Heart left ventricle (tissue), 16 donors: ENCODE data around the gene HHAT. TPM values are rescaled to one million over a fixed set of nuclear protein-coding genes. Genes with fewer than 3 reads are reported as not detected.

Source experiments
- ATAC-seq, 4 donors: fragments of 200-7000 bp; cut with Tn5 transposase; one replicate each; pipeline ENCODE4 v1.9.1; 2020 to 2022; ENCODE audit warnings: moderate library complexity in 4 of 4, mild to moderate bottlenecking in 3 of 4, moderate number of reproducible peaks in 1 of 4
- DNase-seq, 5 donors: peaks; one replicate each; pipeline ENCODE4 v3.0.0-alpha.2; 2020
- H3K27ac ChIP-seq, 12 donors: fragments of 200-600 bp; sonication (generic) in 4 of 12; one replicate each; pipeline versions ENCODE4 v1.5.0 to v1.8.0; 2016 to 2022; ENCODE audit warnings: mild to moderate bottlenecking in 2 of 12
- H3K27me3 ChIP-seq, 9 donors: fragments of 200-600 bp; sonication (generic) in 2 of 9; one replicate each; pipeline versions ENCODE4 v1.5.1 to v1.8.0; 2016 to 2022; ENCODE audit warnings: mild to moderate bottlenecking in 3 of 9
- H3K36me3 ChIP-seq, 9 donors: fragments of 200-600 bp; sonication (generic) in 2 of 9; one replicate each; pipeline versions ENCODE4 v1.5.0 to v1.8.0; 2018 to 2022; ENCODE audit warnings: mild to moderate bottlenecking in 2 of 9
- H3K4me1 ChIP-seq, 12 donors: fragments of 200-600 bp; sonication (generic) in 4 of 12; one replicate each; pipeline versions ENCODE4 v1.5.0 to v1.8.0; 2016 to 2022; ENCODE audit warnings: mild to moderate bottlenecking in 3 of 12
- H3K4me3 ChIP-seq, 12 donors: fragments of 200-600 bp; sonication (generic) in 4 of 12; one replicate each; pipeline versions ENCODE4 v1.5.0 to v1.8.0; 2017 to 2022; ENCODE audit warnings: mild to moderate bottlenecking in 9 of 12, moderate library complexity in 4 of 12
- H3K9me3 ChIP-seq, 12 donors: fragments of 200-600 bp; sonication (generic) in 4 of 12; one replicate each; pipeline versions ENCODE4 v1.5.0 to v1.8.0; 2016 to 2022; ENCODE audit warnings: mild to moderate bottlenecking in 1 of 12
- CTCF ChIP-seq, 12 donors: fragments of 200-600 bp; sonication (generic) in 4 of 12; IDR thresholded peaks; one replicate each; pipeline versions ENCODE4 v1.5.0 to v1.8.0; 2018 to 2022; ENCODE audit warnings: antibody characterized with exemption in 12 of 12, mild to moderate bottlenecking in 5 of 12
- POLR2A ChIP-seq, 2 donors: fragments of 450-650 bp; IDR thresholded peaks; one replicate each; pipeline ENCODE4 v1.6.1; 2017; ENCODE audit warnings: antibody characterized with exemption in 2 of 2, mild to moderate bottlenecking in 2 of 2, moderate library complexity in 2 of 2
- WGBS, 4 donors: extraction: QIAGEN DNeasy Blood & Tissue Kit in 2 of 4; methylation state at CpG; one replicate each; pipeline versions ENCODE4 v1.1.5 to v1.1.7; 2013 to 2018; 5-methylcytosine and 5-hydroxymethylcytosine counted together
- intact Hi-C, 10 donors: fragments of 100-400 bp; cut with DNase I; formaldehyde crosslinking; loops; one replicate each; pipeline versions ENCODE4 v1.11.1 to v1.14.2; 2022
- polyA plus RNA-seq, 2 donors: library from polyadenylated mRNA; stranded (reverse); fragments of 200-250 nt; gene quantifications; one replicate each; pipeline ENCODE4 v1.2.3, GENCODE V29; 2013
- total RNA-seq, 9 donors: library from RNA; depleted of rRNA in 2 of 9; stranded (reverse); fragments of >200 nt in 2 of 9; fragmentation: NEBNext Ultra II Directional in 3 of 9; extraction: Animal tissue kit (Norgen Biotek cat#: 25700) in 3 of 9; gene quantifications; one replicate each; pipeline versions ENCODE4 v1.1.0 to v1.2.4, GENCODE V29; 2016 to 2023
- donor health status: ischemic (EF 13 %, LVEDD 7.1; RV severe dilation, severe dysfunction).
- donor health status: healthy with polysubstance abuse.
- donor health status: DM: no; HTN: yes; CAD: no.
- donor health status: DM: no; HTN: no; CAD: no.
- donor health status: ischemic (EF 25% LVEDD 6.9; RV normal size, moderate dysfunction).
- donor health status: ischemic (EF 25% LVEDD 5.7; RV mildly dilated, moderate dysfunction).
- donor health status: healthy.
- donor health status: DM: yes; HTN: yes; CAD: no.
- donor health status: ischemic (EF 35%, LVEDD 5.7; RV mildly dilated, moderate dysfunction).
- donor health status: nonischemic (EF 11% LVEDD 7.7; RV severe dilation, severe dysfunction).
- donor health status: DM: yes; HTN: yes; CAD: no.
- donor health status: PGD.
- donor health status: ischemic (EF 29% LVEDD 5.4; RV normal size, mild dysfunction).
- donor health status: nonischemic (EF 23%, LVEDD 6.1; RV moderate dilation, normal function).

The HHAT gene
- total and polyA plus RNA-seq, 11 donors, result 0.98 to 4.7 (median 2.8) TPM

DNA sequence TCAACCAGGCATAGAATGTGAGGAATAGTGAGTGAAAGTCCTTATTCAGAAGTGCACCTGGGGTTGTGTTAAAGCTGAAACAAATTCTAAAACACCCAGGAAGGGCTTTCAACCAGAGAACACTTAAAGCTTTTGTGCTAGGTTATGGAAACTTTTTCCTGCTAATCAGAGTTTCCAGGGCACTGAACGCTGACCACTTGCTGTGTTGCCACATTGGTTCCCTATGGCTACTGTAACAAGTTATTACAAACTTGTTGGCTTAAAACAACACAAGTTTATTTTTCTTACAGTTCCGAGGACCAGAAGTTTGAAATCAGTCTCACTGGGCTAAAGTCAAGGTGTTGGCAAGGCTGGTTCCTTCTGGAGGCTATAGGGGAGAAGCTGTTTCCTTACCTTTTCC lies 300.6 kb downstream of the HHAT start:
- H3K27me3 ChIP-seq, result no peaks in the 10 kb centered on the region
- H3K27ac ChIP-seq, result no peak overlapping the region
- TF ChIP-seq CTCF (IDR thresholded peaks at IDR 0.05), result no peak
- TF ChIP-seq POLR2A (IDR thresholded peaks at IDR 0.05), result no peak
- H3K4me3 ChIP-seq, result no peak overlapping the region
- no peaks in the 10 kb centered on the region for H3K36me3 ChIP-seq
- ATAC-seq (no peak), DNase-seq (no peak)
- WGBS, 4 donors, result 83 to 89% (median 86%) methylated on average over 2 of the region's 2 CpGs
- H3K9me3 ChIP-seq, result no peaks in the 10 kb centered on the region
- H3K4me1 ChIP-seq, result peaks cover 0 to 35% (median 8%) of the 10 kb centered on the region in 12 donors
- intact Hi-C loops, result no loop called here

GRCh38 chr1:210631399-210631798 lies 302.7 kb downstream of the HHAT start:
- no peaks in the 10 kb centered on the region for H3K27me3 ChIP-seq
- ATAC-seq, result peak in 2 of 4 donors; percentile 27 to 68
- 39 to 58% (median 56%) methylated on average over 3 of the region's 3 CpGs for WGBS, 4 donors
- TF ChIP-seq POLR2A (IDR thresholded peaks at IDR 0.05) (no peak), CTCF (IDR thresholded peaks at IDR 0.05) (no peak)
- no peaks in the 10 kb centered on the region for H3K9me3 ChIP-seq
- H3K27ac ChIP-seq, result peak overlapping the region in 8 of 12 donors; percentile 10 to 67 (median 46)
- H3K36me3 ChIP-seq, result no peaks in the 10 kb centered on the region
- peaks cover 0 to 33% (median 6%) of the 10 kb centered on the region in 12 donors for H3K4me1 ChIP-seq
- no peak for DNase-seq
- no peak overlapping the region for H3K4me3 ChIP-seq
- intact Hi-C loops, result no loop called here

DNA sequence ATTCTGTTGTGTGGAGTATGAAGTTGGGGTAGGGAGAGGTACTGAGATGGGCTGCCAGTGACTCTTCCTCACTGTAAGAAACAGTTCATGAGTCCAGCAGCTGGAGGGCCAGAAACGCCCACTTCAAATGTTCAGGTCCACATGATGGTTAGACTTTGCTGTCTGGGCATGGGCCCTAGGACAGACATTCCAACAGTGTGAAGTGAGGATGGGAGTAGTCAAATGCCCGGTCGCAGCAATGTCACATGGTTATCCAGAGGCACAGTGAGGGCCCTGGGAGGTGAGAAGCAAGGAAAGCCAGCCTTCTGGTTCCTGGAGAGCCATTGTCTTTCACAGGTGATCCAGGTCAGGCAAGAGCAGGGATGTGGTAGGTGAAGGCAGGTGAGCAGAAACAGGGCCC lies 304.4 kb downstream of the HHAT start:
- intact Hi-C loops, result no loop called here
- 56 to 72% (median 70%) methylated on average over 3 of the region's 3 CpGs for WGBS, 4 donors
- peaks cover 0 to 29% (median 6%) of the 10 kb centered on the region in 12 donors for H3K4me1 ChIP-seq
- H3K4me3 ChIP-seq, result no peak overlapping the region
- DNase-seq (no peak), ATAC-seq (peak in 3 of 4 donors; percentile 14 to 38 (median 36))
- peak overlapping the region in 8 of 12 donors; percentile 41 to 80 (median 64) for H3K27ac ChIP-seq
- H3K36me3 ChIP-seq, result no peaks in the 10 kb centered on the region
- TF ChIP-seq CTCF (IDR thresholded peaks at IDR 0.05) (no peak), POLR2A (IDR thresholded peaks at IDR 0.05) (no peak)
- no peaks in the 10 kb centered on the region for H3K9me3 ChIP-seq
- H3K27me3 ChIP-seq, result no peaks in the 10 kb centered on the region

- ATAC-seq, result peak; percentile 62 to 91 (median 85)
- intact Hi-C loops, result no loop called here
These were observed 304.9 kb downstream of the HHAT start for GRCh38 chr1:210633636-210634035.

More at GRCh38 chr1:210633636-210634035, 304.9 kb downstream of the HHAT start:
- no peaks in the 10 kb centered on the region for H3K27me3 ChIP-seq
- H3K9me3 ChIP-seq, result no peaks in the 10 kb centered on the region
- DNase-seq, result peak in 4 of 5 donors; percentile 26 to 62 (median 39)
- TF ChIP-seq POLR2A (IDR thresholded peaks at IDR 0.05) (no peak), CTCF (IDR thresholded peaks at IDR 0.05) (no peak)
- peak overlapping the region in 10 of 12 donors; percentile 33 to 80 (median 60) for H3K27ac ChIP-seq
- H3K36me3 ChIP-seq, result no peaks in the 10 kb centered on the region
- 52 to 59% (median 56%) methylated on average over 6 of the region's 6 CpGs for WGBS, 4 donors
- H3K4me3 ChIP-seq, result no peak overlapping the region
- peaks cover 0 to 29% (median 6%) of the 10 kb centered on the region in 12 donors for H3K4me1 ChIP-seq
